ENCODE results near the gene ARHGEF16. TPM values are rescaled to one million over a fixed set of nuclear protein-coding genes. Genes with fewer than 3 reads are reported as not detected.

Gene ARHGEF16
- total RNA-seq, 1 experiment from 2014 or later, result 10.1 TPM

- in situ Hi-C loops (cut with HindIII; ENCODE audit: low pct_unique_long_range_greater_than_20kb, low sequenced_read_pairs) (no loop called here), intact Hi-C loops (cut with micrococcal nuclease; ENCODE audit: unreplicated experiment) (no loop called here)
- ChIA-PET POLR2A (no interaction called here), CTCF (no interaction called here)
- ATAC-seq, result no peak
- no peak for DNase-seq (ENCODE audit: low read depth, low spot score)
- no peaks in the 10 kb centered on the region; the same call in 1 of the 2 replicates for H3K27me3 ChIP-seq (ENCODE audit: control insufficient read depth, insufficient read depth, low read length)
- TF ChIP-seq POLR2AphosphoS5 (IDR thresholded peaks at IDR 0.05; ENCODE audit: low read depth, low read length) (no peak), SIN3A (IDR thresholded peaks at IDR 0.05; ENCODE audit: borderline replicate concordance, insufficient read depth, low read depth, low read length) (no peak), CTCF (IDR thresholded peaks at IDR 0.05) (no peak), TCF7L2 (IDR thresholded peaks at IDR 0.05; ENCODE audit: low read depth, low read length) (no peak), REST (IDR thresholded peaks at IDR 0.05; ENCODE audit: insufficient read depth in 1 of 2, low read depth in 2 of 2, low read length in 1 of 2) (no peak)
- H3K27ac ChIP-seq (ENCODE audit: low read length), result no peak overlapping the region
- no peaks in the 10 kb centered on the region for H3K36me3 ChIP-seq (ENCODE audit: control insufficient read depth, insufficient read depth, low read length)
- H3K4me3 ChIP-seq (ENCODE audit: low read depth in 2 of 2, low read length in 2 of 2), result no peak overlapping the region
- no TSS peak for BruUV-seq (replicated peaks)
- H3K9me3 ChIP-seq (ENCODE audit: control insufficient read depth, insufficient read depth, low read depth, low read length), result no peaks in the 10 kb centered on the region
- peaks cover 8% of the 10 kb centered on the region for H3K4me1 ChIP-seq (ENCODE audit: control insufficient read depth, insufficient read depth, low read length)
Measured at GRCh38 chr1:3450202-3450863, 4.1 kb upstream of the ARHGEF16 start.

GRCh38 chr1:3450983-3451382 is 3.5 kb upstream of the ARHGEF16 start:
- no peaks in the 10 kb centered on the region; the same call in 1 of the 2 replicates for H3K27me3 ChIP-seq (ENCODE audit: control insufficient read depth, insufficient read depth, low read length)
- H3K4me3 ChIP-seq (ENCODE audit: low read depth in 2 of 2, low read length in 2 of 2), result no peak overlapping the region
- no peaks in the 10 kb centered on the region for H3K36me3 ChIP-seq (ENCODE audit: control insufficient read depth, insufficient read depth, low read length)
- ChIA-PET POLR2A (no interaction called here), CTCF (no interaction called here)
- no peak for TF ChIP-seq POLR2AphosphoS5 (IDR thresholded peaks at IDR 0.05; ENCODE audit: low read depth, low read length)
- TF ChIP-seq TCF7L2 (IDR thresholded peaks at IDR 0.05; ENCODE audit: low read depth, low read length), result no peak
- no peak for TF ChIP-seq CTCF (IDR thresholded peaks at IDR 0.05)
- no peak for TF ChIP-seq SIN3A (IDR thresholded peaks at IDR 0.05; ENCODE audit: borderline replicate concordance, insufficient read depth, low read depth, low read length)
- no peak for TF ChIP-seq REST (IDR thresholded peaks at IDR 0.05; ENCODE audit: insufficient read depth in 1 of 2, low read depth in 2 of 2, low read length in 1 of 2)
- intact Hi-C loops (cut with micrococcal nuclease; ENCODE audit: unreplicated experiment) (no loop called here), in situ Hi-C loops (cut with HindIII; ENCODE audit: low pct_unique_long_range_greater_than_20kb, low sequenced_read_pairs) (no loop called here)
- no peak overlapping the region for H3K27ac ChIP-seq (ENCODE audit: low read length)
- no peaks in the 10 kb centered on the region for H3K9me3 ChIP-seq (ENCODE audit: control insufficient read depth, insufficient read depth, low read depth, low read length)
- ATAC-seq, result no peak
- peaks cover 9% of the 10 kb centered on the region for H3K4me1 ChIP-seq (ENCODE audit: control insufficient read depth, insufficient read depth, low read length)
- DNase-seq (ENCODE audit: low read depth, low spot score), result no peak
- BruUV-seq (replicated peaks), result no TSS peak
